ENCODE data around the gene FGFBP1. TPM values are rescaled to one million over a fixed set of nuclear protein-coding genes. Genes with fewer than 3 reads are reported as not detected.

FGFBP1 gene
- total and polyA plus RNA-seq, 2 of the 4 experiments (the other 2 are of a cell fraction), result under 0.01 TPM; not detected in 1

- in situ Hi-C loops (cut with MboI; ENCODE audit: low sequenced_read_pairs) (no loop called here), intact Hi-C loops (cut with micrococcal nuclease) (loop anchor here (2.0 kb wide), 2 partner anchors 18 to 26 kb away; no protein-coding TSS in a partner anchor), dilution Hi-C loops (cut with HindIII; ENCODE audit: low sequenced_read_pairs, unreplicated experiment) (no loop called here)
- Histone ChIP-seq H2BK20ac (ENCODE audit: low read depth, low read length) (no peak overlapping the region), H4K5ac (ENCODE audit: low read depth, low read length) (no peak overlapping the region), H3K36me3 (ENCODE audit: control insufficient read depth, insufficient read depth, low read length) (no peaks in the 10 kb centered on the region), H3K4me3 (ENCODE audit: insufficient read depth, low read depth, low read length) (no peak overlapping the region), H3K27me3 (ENCODE audit: control insufficient read depth, insufficient read depth, low read length) (peaks cover 51% of the 10 kb centered on the region), H3K9me1 (ENCODE audit: insufficient read depth, low read length) (peaks cover 3% of the 10 kb centered on the region; the same call in 1 of the 2 replicates), H2BK120ac (ENCODE audit: low read depth, low read length) (0 out of 2 replicates have a peak overlapping the region, but pooled peaks have one; percentile 9), H3K9me3 (ENCODE audit: control insufficient read depth, insufficient read depth, low read length) (no peaks in the 10 kb centered on the region; the same call in 1 of the 2 replicates), H3K9ac (ENCODE audit: low read depth, low read length) (no peak overlapping the region), H2BK5ac (ENCODE audit: low read depth, low read length, poor library complexity, severe bottlenecking) (no peak overlapping the region), H2AFZ (replicated peaks; ENCODE audit: low read length, poor library complexity) (no peak overlapping the region), H3K79me1 (ENCODE audit: low read depth in 1 of 2, low read length in 2 of 2) (no peaks in the 10 kb centered on the region), H3K18ac (ENCODE audit: low read depth, low read length) (no peak overlapping the region), H3K23ac (ENCODE audit: low read depth, low read length) (no peak overlapping the region), H3K56ac (ENCODE audit: extremely low read depth, insufficient read depth, low read length) (no peak overlapping the region), H2AK9ac (replicated peaks; ENCODE audit: low read depth, low read length, poor library complexity) (no peak overlapping the region), H3K4me1 (ENCODE audit: control insufficient read depth, insufficient read depth, low read length) (peaks cover 5% of the 10 kb centered on the region; the same call in 1 of the 2 replicates), H2AK5ac (ENCODE audit: low read depth, low read length) (peak overlapping the region; percentile 16; the same call in 1 of the 2 replicates), H3K4ac (ENCODE audit: low read depth, low read length) (no peak overlapping the region), H4K20me1 (ENCODE audit: insufficient read depth, low read length) (no peaks in the 10 kb centered on the region), H3K4me2 (ENCODE audit: low read depth, low read length) (no peak overlapping the region), H3K27ac (ENCODE audit: insufficient read depth, low read length) (no peak overlapping the region), H2BK15ac (ENCODE audit: low read depth, low read length) (0 out of 3 replicates have a peak overlapping the region, but pooled peaks have one; percentile 9), H4K8ac (ENCODE audit: low read depth in 2 of 2, low read length in 2 of 2) (no peak overlapping the region), H4K91ac (ENCODE audit: insufficient read depth, low read depth, low read length) (no peak overlapping the region), H3K14ac (replicated peaks; ENCODE audit: low read depth, low read length) (no peak overlapping the region)
- ChIA-PET CTCF (interaction anchor here (0.6 to 0.7 kb wide), 3 partner anchors 12 to 57 kb away, joined by 3 to 5 read pairs (median 3); no protein-coding TSS in a partner anchor), POLR2A (ENCODE audit: unreplicated experiment) (no interaction called here)
- no TSS peak for BruUV-seq (replicated peaks)
- peak; percentile 18 for DNase-seq
- WGBS, 2 experiments (ENCODE audit: extremely low coverage in 2 of 2, insufficient read length in 1 of 2), result no CpG with 5 or more reads among the region's 4 CpGs
- TF ChIP-seq CEBPB (IDR thresholded peaks at IDR 0.05; ENCODE audit: low read depth, low read length), result peak; percentile 20; the same call in 1 of the 2 replicates
- TF ChIP-seq FOS (IDR thresholded peaks at IDR 0.05; ENCODE audit: low read depth, low read length), result 0 out of 2 replicates have a peak, but pooled peaks have one; percentile 9
- no peak for TF ChIP-seq MXI1 (IDR thresholded peaks at IDR 0.05; ENCODE audit: borderline replicate concordance, low read depth, low read length)
- no peak for ATAC-seq (ENCODE audit: low read depth)
Observed at GRCh38 chr4:15894921-15895916, 43.3 kb downstream of the FGFBP1 start.

Data from IMR-90 (cell line).